Spleen (tissue), 11 donors: ENCODE results near the gene RGMB. TPM values are rescaled to one million over a fixed set of nuclear protein-coding genes. Genes with fewer than 3 reads are reported as not detected.

Experiments used
- DNase-seq: peaks from one replicate; pipeline ENCODE4 v3.0.0-alpha.2; 2020
- H3K27ac ChIP-seq, 8 donors: fragments of 200-600 bp; sonication (generic) in 7 of 8; 1 replicate in 4 of 8; 2 replicates in 4 of 8; pipeline versions ENCODE4 v1.5.0 to v1.8.0; 2016 to 2021; ENCODE audit warnings: inconsistent platforms in 4 of 8, mild to moderate bottlenecking in 4 of 8, moderate library complexity in 1 of 8
- H3K27me3 ChIP-seq, 7 donors: fragments of 200-600 bp; sonication (generic) in 6 of 7; replicated peaks in 1 of 7; 1 replicate in 4 of 7; 2 replicates in 3 of 7; pipeline versions ENCODE4 v1.5.0 to v1.8.0; 2016 to 2021; ENCODE audit warnings: inconsistent platforms in 3 of 7, mild to moderate bottlenecking in 1 of 7
- H3K36me3 ChIP-seq, 6 donors: fragments of 200-600 bp; sonication (generic) in 5 of 6; 1 replicate in 4 of 6; 2 replicates in 2 of 6; pipeline versions ENCODE4 v1.5.0 to v1.8.0; 2016 to 2021; ENCODE audit warnings: inconsistent platforms in 2 of 6
- H3K4me1 ChIP-seq, 6 donors: fragments of 200-600 bp; sonication (generic) in 5 of 6; 1 replicate in 3 of 6; 2 replicates in 3 of 6; pipeline versions ENCODE4 v1.5.0 to v1.8.0; 2016 to 2021; ENCODE audit warnings: inconsistent platforms in 3 of 6
- H3K4me3 ChIP-seq, 8 donors: fragments of 200-600 bp; sonication (generic) in 7 of 8; 1 replicate in 4 of 8; 2 replicates in 4 of 8; pipeline versions ENCODE4 v1.5.0 to v1.8.0; 2016 to 2021; ENCODE audit warnings: inconsistent platforms in 4 of 8, mild to moderate bottlenecking in 4 of 8, moderate library complexity in 2 of 8
- H3K9me3 ChIP-seq, 8 donors: fragments of 200-600 bp; sonication (generic) in 7 of 8; 1 replicate in 4 of 8; 2 replicates in 4 of 8; pipeline versions ENCODE4 v1.5.0 to v1.8.0; 2016 to 2021; ENCODE audit warnings: inconsistent platforms in 4 of 8
- POLR2A ChIP-seq, 3 donors: fragments of 450-650 bp; IDR thresholded peaks; one replicate each; pipeline ENCODE4 v1.5.1; 2017; ENCODE audit warnings: antibody characterized with exemption in 3 of 3, mild to moderate bottlenecking in 1 of 3
- POLR2AphosphoS5 ChIP-seq, 3 donors: sonication (generic); formaldehyde crosslinking; IDR thresholded peaks; one replicate each; pipeline ENCODE4 v1.5.1; 2017; ENCODE audit warnings: antibody characterized with exemption in 3 of 3
- WGBS, 5 donors: extraction: QIAGEN DNeasy Blood & Tissue Kit in 3 of 5; methylation state at CpG; one replicate each; pipeline versions ENCODE4 v1.1.5 to v1.1.7; 2013 to 2018; 5-methylcytosine and 5-hydroxymethylcytosine counted together
- intact Hi-C: fragments of 100-400 bp; cut with DNase I; formaldehyde crosslinking; loops from one replicate; pipeline ENCODE4 v1.15.0; 2023; ENCODE audit warnings: low total_unique reads
- polyA plus RNA-seq, 3 donors: library from polyadenylated mRNA; stranded (reverse); fragments of 200-250 nt; gene quantifications; one replicate each; pipeline ENCODE4 v1.2.1, GENCODE V29; 2013
- total RNA-seq, 7 donors: library from RNA; depleted of rRNA in 3 of 7; stranded (reverse); fragments of >200 nt in 3 of 7; fragmentation: NEBNext Ultra II Directional in 4 of 7; extraction: Animal tissue kit (Norgen Biotek cat#: 25700) in 4 of 7; gene quantifications; one replicate each; pipeline versions ENCODE4 v1.1.0 to v1.2.1, GENCODE V29; 2016 to 2021
- TF ChIP-seq, protein P1 (sequence below), 11 experiments: fragments of 200-600 bp in 7 of 11; fragments of 450-650 bp in 4 of 11; sonication (generic) in 4 of 11; IDR thresholded peaks in 8 of 11; conservative IDR thresholded peaks in 3 of 11; 1 replicate in 7 of 11; 2 replicates in 4 of 11; pipeline versions ENCODE4 v1.4.0 to v1.8.0; 2016 to 2021; ENCODE audit warnings: antibody characterized with exemption in 11 of 11, inconsistent platforms in 4 of 11, mild to moderate bottlenecking in 1 of 11
- donor health status: healthy with polysubstance abuse.
- donor health status: DM: no; HTN: no; CAD: no; lungs with moderate emphysema.
- donor health status: DM: no; HTN: no; CAD: no.
- donor health status: Bipolar disorder and iron deficiency.
- donor health status: healthy.
- donor health status: DM: no; HTN: no; CAD: no.
- donor health status: DM: yes; HTN: yes; CAD: no.

Gene RGMB
- total and polyA plus RNA-seq, 10 donors = 2.1 to 22.9 (median 14.5) TPM

DNA sequence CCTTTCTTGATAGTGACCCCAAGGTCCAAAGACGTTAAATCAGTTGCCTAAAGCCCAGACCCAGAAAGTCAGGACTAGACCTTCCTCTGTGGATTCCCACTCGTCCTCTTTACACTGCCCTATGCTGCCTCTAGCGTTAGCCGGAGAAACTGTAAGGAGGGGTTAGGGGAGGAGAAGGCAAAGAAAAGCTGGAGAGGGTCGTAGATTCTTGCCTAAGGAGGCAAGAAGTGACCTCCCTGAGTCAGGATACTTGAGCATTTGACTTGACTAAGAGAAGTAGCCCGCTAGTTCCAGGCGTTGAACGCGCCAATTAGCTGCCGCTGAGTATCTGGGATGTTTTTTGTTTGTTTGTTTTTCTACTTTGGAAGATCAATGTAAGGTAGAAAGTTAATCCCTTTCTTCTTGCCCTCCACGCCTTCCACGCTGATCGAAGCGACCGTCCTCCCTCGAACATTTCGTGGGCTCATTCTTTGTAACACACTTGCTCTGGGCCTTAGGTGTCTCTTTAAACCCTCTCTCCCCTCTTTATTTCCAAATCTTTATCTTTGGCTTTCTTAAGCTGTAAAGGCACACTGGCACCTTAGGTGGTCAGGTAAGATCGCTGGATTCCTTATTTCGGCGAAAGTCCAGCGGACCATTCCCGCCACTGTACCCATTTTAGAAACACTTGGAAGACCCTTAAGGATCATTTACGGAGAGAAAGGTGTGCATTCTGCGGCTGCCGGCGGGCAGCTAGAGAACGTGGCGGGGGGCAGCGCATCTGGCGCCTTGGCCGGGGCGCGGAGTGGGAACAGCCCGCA lies 5.1 kb upstream of the RGMB start:
- peak overlapping the region; percentile 45 to 80 (median 60) for H3K4me3 ChIP-seq
- TF ChIP-seq, protein P1, sequence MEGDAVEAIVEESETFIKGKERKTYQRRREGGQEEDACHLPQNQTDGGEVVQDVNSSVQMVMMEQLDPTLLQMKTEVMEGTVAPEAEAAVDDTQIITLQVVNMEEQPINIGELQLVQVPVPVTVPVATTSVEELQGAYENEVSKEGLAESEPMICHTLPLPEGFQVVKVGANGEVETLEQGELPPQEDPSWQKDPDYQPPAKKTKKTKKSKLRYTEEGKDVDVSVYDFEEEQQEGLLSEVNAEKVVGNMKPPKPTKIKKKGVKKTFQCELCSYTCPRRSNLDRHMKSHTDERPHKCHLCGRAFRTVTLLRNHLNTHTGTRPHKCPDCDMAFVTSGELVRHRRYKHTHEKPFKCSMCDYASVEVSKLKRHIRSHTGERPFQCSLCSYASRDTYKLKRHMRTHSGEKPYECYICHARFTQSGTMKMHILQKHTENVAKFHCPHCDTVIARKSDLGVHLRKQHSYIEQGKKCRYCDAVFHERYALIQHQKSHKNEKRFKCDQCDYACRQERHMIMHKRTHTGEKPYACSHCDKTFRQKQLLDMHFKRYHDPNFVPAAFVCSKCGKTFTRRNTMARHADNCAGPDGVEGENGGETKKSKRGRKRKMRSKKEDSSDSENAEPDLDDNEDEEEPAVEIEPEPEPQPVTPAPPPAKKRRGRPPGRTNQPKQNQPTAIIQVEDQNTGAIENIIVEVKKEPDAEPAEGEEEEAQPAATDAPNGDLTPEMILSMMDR (IDR thresholded peaks at IDR 0.05 in 8 of 11, conservative IDR thresholded peaks at IDR 0.05 in 3 of 11) = peak; percentile 32 to 76 (median 69)
- no peak for TF ChIP-seq POLR2A (IDR thresholded peaks at IDR 0.05)
- H3K4me1 ChIP-seq = peaks cover 14 to 59% (median 50%) of the 10 kb centered on the region in 6 donors
- 1 to 2% (median 2%) methylated on average over 32 to 34 of the region's 34 CpGs for WGBS, 5 donors
- intact Hi-C loops = no loop called here
- H3K27ac ChIP-seq = peak overlapping the region in 1 of 8 donors; percentile 64
- peaks cover 0 to 85% (median 14%) of the 10 kb centered on the region in 7 donors for H3K27me3 ChIP-seq
- no peaks in the 10 kb centered on the region for H3K9me3 ChIP-seq
- DNase-seq = no peak
- H3K36me3 ChIP-seq = no peaks in the 10 kb centered on the region

DNA sequence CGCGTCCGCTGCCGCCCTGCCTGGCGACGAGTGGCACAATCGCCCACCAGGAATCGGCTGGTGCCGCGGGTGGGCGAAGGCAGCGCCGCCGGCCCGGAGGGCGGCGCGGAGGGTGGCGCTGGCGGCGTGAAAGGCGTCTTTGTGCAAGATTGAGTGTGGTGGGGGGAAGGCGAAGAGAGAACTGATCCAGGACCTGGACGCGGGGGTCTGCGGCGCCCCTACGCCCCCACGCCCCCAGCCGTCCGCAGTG lies 4.6 kb upstream of the RGMB start:
- H3K4me1 ChIP-seq = peaks cover 14 to 63% (median 50%) of the 10 kb centered on the region in 6 donors
- no peaks in the 10 kb centered on the region for H3K9me3 ChIP-seq
- H3K36me3 ChIP-seq = no peaks in the 10 kb centered on the region
- H3K27me3 ChIP-seq = peaks cover 0 to 85% (median 14%) of the 10 kb centered on the region in 7 donors
- 1 to 2% (median 1%) methylated on average over 20 to 31 of the region's 31 CpGs for WGBS, 5 donors
- intact Hi-C loops = no loop called here
- peak; percentile 79 for DNase-seq
- TF ChIP-seq, protein P1 (IDR thresholded peaks at IDR 0.05 in 8 of 11, conservative IDR thresholded peaks at IDR 0.05 in 3 of 11) = peak in 6 of 11 experiments; percentile 4 to 69 (median 56)
- TF ChIP-seq POLR2AphosphoS5 (IDR thresholded peaks at IDR 0.05) = no peak
- peak overlapping the region in 1 of 8 donors; percentile 64 for H3K27ac ChIP-seq
- H3K4me3 ChIP-seq = peak overlapping the region; percentile 45 to 80 (median 60)

DNA sequence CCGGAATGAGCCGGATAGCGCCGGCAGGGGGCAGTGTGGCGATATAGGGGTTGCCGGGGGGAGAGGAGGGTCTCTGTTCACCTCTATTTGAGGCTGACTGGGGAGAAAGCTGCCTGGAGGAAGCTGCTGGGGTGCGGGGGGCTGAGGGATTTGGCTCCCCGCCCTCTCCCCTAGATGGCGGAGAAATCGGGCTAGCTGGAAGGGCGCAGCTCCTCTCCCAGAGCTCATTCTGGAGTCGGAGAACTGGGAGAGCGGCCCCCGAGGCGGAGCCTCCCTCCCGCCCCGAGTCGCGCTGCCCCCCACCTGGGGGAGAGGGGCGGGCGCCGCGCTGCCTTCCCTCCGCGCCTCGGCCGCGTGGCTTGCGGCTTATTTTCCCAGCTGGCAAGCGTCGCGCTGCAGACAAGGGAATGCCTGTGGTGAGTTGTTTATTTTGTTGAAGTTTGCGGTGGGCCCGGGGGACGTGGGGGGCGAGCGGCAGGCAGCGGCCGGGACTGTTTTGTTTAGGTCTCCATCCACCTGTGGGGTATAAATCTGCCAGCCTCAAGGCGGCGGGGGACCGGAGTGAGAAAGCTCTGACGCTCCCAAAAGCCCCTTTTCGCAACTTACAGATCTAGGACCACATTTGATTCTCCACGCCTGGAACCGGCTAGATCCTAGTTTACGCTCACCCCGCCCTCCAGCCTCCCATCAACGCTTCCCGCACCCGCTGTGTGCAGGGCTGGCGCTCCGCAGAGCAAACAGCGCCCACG lies 4.1 kb upstream of the RGMB start:
- TF ChIP-seq, protein P1 (IDR thresholded peaks at IDR 0.05 in 8 of 11, conservative IDR thresholded peaks at IDR 0.05 in 3 of 11) = peak in 7 of 11 experiments; percentile 2 to 73 (median 33)
- no peak for TF ChIP-seq POLR2A (IDR thresholded peaks at IDR 0.05)
- H3K4me1 ChIP-seq = peaks cover 14 to 68% (median 52%) of the 10 kb centered on the region in 6 donors
- H3K9me3 ChIP-seq = no peaks in the 10 kb centered on the region
- H3K27ac ChIP-seq = peak overlapping the region in 6 of 8 donors; percentile 54 to 73 (median 64)
- peaks cover 0 to 88% (median 14%) of the 10 kb centered on the region in 7 donors for H3K27me3 ChIP-seq
- peak; percentile 83 for DNase-seq
- peak overlapping the region; percentile 45 to 80 (median 60) for H3K4me3 ChIP-seq
- intact Hi-C loops = no loop called here
- WGBS, 5 donors = 0 to 2% (median 1%) methylated on average over 36 to 55 of the region's 55 CpGs
- H3K36me3 ChIP-seq = no peaks in the 10 kb centered on the region

DNA sequence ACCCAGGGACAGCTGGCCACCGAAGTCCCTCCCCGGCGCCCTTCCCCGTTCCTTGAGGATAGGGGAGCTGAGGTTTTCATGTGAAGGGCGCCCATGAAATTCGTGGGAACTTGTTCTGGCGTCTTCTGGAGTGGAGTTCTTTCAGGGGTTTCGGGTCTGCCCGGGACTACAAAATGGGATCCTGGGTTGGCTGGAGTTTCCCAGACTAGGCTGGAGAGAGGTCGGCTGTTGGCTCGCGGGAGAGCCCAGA lies 3.6 kb upstream of the RGMB start:
- Histone ChIP-seq H3K9me3 (no peaks in the 10 kb centered on the region), H3K36me3 (no peaks in the 10 kb centered on the region), H3K27ac (peak overlapping the region in 6 of 8 donors; percentile 54 to 73 (median 64)), H3K4me1 (peaks cover 15 to 73% (median 57%) of the 10 kb centered on the region in 6 donors), H3K4me3 (peak overlapping the region; percentile 45 to 80 (median 60)), H3K27me3 (peaks cover 0 to 88% (median 12%) of the 10 kb centered on the region in 7 donors)
- WGBS, 5 donors = 0 to 3% (median 1%) methylated on average over 12 of the region's 12 CpGs
- TF ChIP-seq, protein P1 (IDR thresholded peaks at IDR 0.05 in 8 of 11, conservative IDR thresholded peaks at IDR 0.05 in 3 of 11) = no peak
- TF ChIP-seq POLR2AphosphoS5 (IDR thresholded peaks at IDR 0.05) (peak in 1 of 3 donors; percentile 36), POLR2A (IDR thresholded peaks at IDR 0.05) (no peak)
- DNase-seq = no peak
- intact Hi-C loops = no loop called here
